NCI-H2227 treated with DMSO at 0.1 percent for 48 hours (cell line): ENCODE data around the gene GFER.
"Not testable (repeated sequence)": the region's sequence is repeated elsewhere in the genome, so short reads cannot be mapped to it uniquely, and the experiment has no call there.

Experiments used
- DNase-seq: peaks from one replicate; lab custom pipeline; 2025; lab: John Stamatoyannopoulos, UW

The GFER gene

GRCh38 chr16:2026461-2027023 is 42.5 kb downstream of the GFER start, which contains the start of gene NHERF2:
Gene NHERF2, plus strand, starts transcription at chr16:2026902. Its CDS starts 104 bp downstream, at chr16:2027006.
- no peak for DNase-seq

- peak; percentile 29 for DNase-seq
Measured at GRCh38 chr16:2027024-2028010, 43.3 kb downstream of the GFER start.

GRCh38 chr16:2028146-2028545 is 44.2 kb downstream of the GFER start:
- no peak for DNase-seq

GRCh38 chr16:2028620-2029220 is 44.7 kb downstream of the GFER start:
- no peak for DNase-seq

GRCh38 chr16:2029350-2029749 is 45.4 kb downstream of the GFER start:
- DNase-seq = no peak

- DNase-seq = no peak
Measured at GRCh38 chr16:2030036-2030435, 46.0 kb downstream of the GFER start.

- no peak for DNase-seq
Measured at GRCh38 chr16:2031081-2031577, 47.1 kb downstream of the GFER start.

- DNase-seq = no peak
Measured at GRCh38 chr16:2032285-2033056, 48.5 kb downstream of the GFER start.

- DNase-seq = no peak
Measured at GRCh38 chr16:2033057-2033908, 49.3 kb downstream of the GFER start.

GRCh38 chr16:2033909-2034695 is 50.1 kb downstream of the GFER start:
- not testable (repeated sequence) for DNase-seq

- no peak for DNase-seq
Measured at GRCh38 chr16:2034696-2035430, 50.9 kb downstream of the GFER start.

- no peak for DNase-seq
Measured at GRCh38 chr16:2035431-2036199, 51.6 kb downstream of the GFER start.

- DNase-seq = no peak
Measured at GRCh38 chr16:2036200-2036966, 52.4 kb downstream of the GFER start.

GRCh38 chr16:2037115-2037514 is 53.1 kb downstream of the GFER start:
- DNase-seq = no peak
